WTC11 (cell line): ENCODE results near the gene PROP1. TPM values are rescaled to one million over a fixed set of nuclear protein-coding genes. Genes with fewer than 3 reads are reported as not detected.
A peak's percentile ranks its signal among the peaks of the same experiment; 100 is the strongest.

Experiments
- ATAC-seq: fragments of 200-7000 bp; cut with Tn5 transposase; 2 replicates; pipeline ENCODE4 v1.10.0; 2021; ENCODE audit warnings: mild to moderate bottlenecking, moderate library complexity
- CTCF ChIA-PET: fragments of 300-600 bp; sonication (Branson Sonifier 250); formaldehyde crosslinking; loops from one replicate; lab custom pipeline; 2021; ENCODE audit warnings: antibody characterized with exemption; lab: Charles Lee
- POLR2A ChIA-PET: fragments of 350-600 bp; sonication (Branson Sonifier 250); formaldehyde crosslinking; loops from one replicate; lab custom pipeline; 2021; ENCODE audit warnings: antibody characterized with exemption; lab: Charles Lee
- DNase-seq: peaks from one replicate; pipeline ENCODE4 v3.0.0; 2021; ENCODE audit warnings: low spot score
- H3K27ac Mint-ChIP-seq: 2 replicates; pipeline ENCODE4 v1.8.0; 2021; ENCODE audit warnings: mixed read lengths
- H3K27me3 Mint-ChIP-seq: 2 replicates; pipeline ENCODE4 v1.8.0; 2021; ENCODE audit warnings: low read depth, mild to moderate bottlenecking, moderate library complexity, mixed read lengths
- H3K36me3 Mint-ChIP-seq: 2 replicates; pipeline ENCODE4 v1.8.0; 2021; ENCODE audit warnings: mixed read lengths
- H3K4me1 Mint-ChIP-seq: 2 replicates; pipeline ENCODE4 v1.8.0; 2022; ENCODE audit warnings: mixed read lengths
- H3K4me3 Mint-ChIP-seq: 2 replicates; pipeline ENCODE4 v1.8.0; 2021; ENCODE audit warnings: mild to moderate bottlenecking, moderate library complexity, mixed read lengths
- H3K9me3 Mint-ChIP-seq: 2 replicates; pipeline ENCODE4 v1.8.0; 2021; ENCODE audit warnings: mixed read lengths
- ATF1 ChIP-seq: sonication (generic); formaldehyde crosslinking; IDR thresholded peaks from 2 replicates; pipeline ENCODE4 v1.8.1; 2023; ENCODE audit warnings: mild to moderate bottlenecking, moderate library complexity, missing genetic modification reagents
- CREB1 ChIP-seq: sonication (generic); formaldehyde crosslinking; IDR thresholded peaks from 2 replicates; pipeline ENCODE4 v1.8.0; 2023; ENCODE audit warnings: mild to moderate bottlenecking, missing genetic modification reagents
- FOXK1 ChIP-seq: sonication (generic); formaldehyde crosslinking; IDR thresholded peaks from 2 replicates; pipeline ENCODE4 v1.8.0; 2022; ENCODE audit warnings: mild to moderate bottlenecking, moderate library complexity, missing genetic modification reagents
- JUN ChIP-seq: sonication (generic); formaldehyde crosslinking; IDR thresholded peaks from 2 replicates; pipeline ENCODE4 v1.8.0; 2023; ENCODE audit warnings: mild to moderate bottlenecking, missing genetic modification reagents
- KAT7 ChIP-seq: sonication (generic); formaldehyde crosslinking; IDR thresholded peaks from 2 replicates; pipeline ENCODE4 v1.8.1; 2023; ENCODE audit warnings: missing genetic modification reagents, mild to moderate bottlenecking, borderline replicate concordance
- MXD4 ChIP-seq: fragments of 250-450 bp; sonication (Bioruptor Pico); IDR thresholded peaks from 2 replicates; pipeline ENCODE4 v1.8.0; 2021; ENCODE audit warnings: mild to moderate bottlenecking, moderate library complexity, borderline replicate concordance
- NR1H2 ChIP-seq: sonication (generic); formaldehyde crosslinking; IDR thresholded peaks from 2 replicates; pipeline ENCODE4 v1.9.0; 2021; ENCODE audit warnings: mild to moderate bottlenecking, moderate library complexity, missing genetic modification reagents
- NR2C2 ChIP-seq: sonication (generic); formaldehyde crosslinking; IDR thresholded peaks from 2 replicates; pipeline ENCODE4 v1.8.0; 2022; ENCODE audit warnings: mild to moderate bottlenecking, missing genetic modification reagents
- TCF7 ChIP-seq: sonication (generic); formaldehyde crosslinking; IDR thresholded peaks from 2 replicates; pipeline ENCODE4 v1.8.0; 2022; ENCODE audit warnings: mild to moderate bottlenecking, low read depth, missing genetic modification reagents, moderate library complexity
- TP53 ChIP-seq: sonication (generic); formaldehyde crosslinking; IDR thresholded peaks from 2 replicates; pipeline ENCODE4 v1.8.1; 2023; ENCODE audit warnings: mild to moderate bottlenecking, missing genetic modification reagents
- ZBTB21 ChIP-seq: sonication (generic); formaldehyde crosslinking; IDR thresholded peaks from 2 replicates; pipeline ENCODE4 v1.8.1; 2023; ENCODE audit warnings: mild to moderate bottlenecking, missing genetic modification reagents, borderline replicate concordance
- ZNF121 ChIP-seq: sonication (generic); formaldehyde crosslinking; IDR thresholded peaks from 2 replicates; pipeline ENCODE4 v1.8.0; 2023; ENCODE audit warnings: missing genetic modification reagents
- ZNF138 ChIP-seq: sonication (generic); formaldehyde crosslinking; conservative IDR thresholded peaks from 2 replicates; pipeline ENCODE4 v1.8.1; 2022; ENCODE audit warnings: mild to moderate bottlenecking, moderate library complexity, missing genetic modification reagents
- ZNF396 ChIP-seq: fragments of 250-450 bp; sonication (Bioruptor Pico); IDR thresholded peaks from 2 replicates; pipeline ENCODE4 v1.8.0; 2021; ENCODE audit warnings: mild to moderate bottlenecking, moderate library complexity, borderline replicate concordance
- total RNA-seq: library from RNA; stranded (reverse); gene quantifications from 3 replicates; pipeline ENCODE4 v1.2.3, GENCODE V29; 2021
- TF ChIP-seq, protein P1 (sequence below): fragments of 250-450 bp; sonication (Bioruptor Pico); IDR thresholded peaks from 2 replicates; pipeline ENCODE4 v1.8.0; 2021; ENCODE audit warnings: mild to moderate bottlenecking
- TF ChIP-seq, protein P2 (sequence below): sonication (generic); formaldehyde crosslinking; conservative IDR thresholded peaks from 2 replicates; pipeline ENCODE4 v1.8.1; 2023; ENCODE audit warnings: mild to moderate bottlenecking, low read depth, missing genetic modification reagents, moderate library complexity
- TF ChIP-seq, protein P3 (sequence below): sonication (generic); formaldehyde crosslinking; IDR thresholded peaks from 2 replicates; pipeline ENCODE4 v1.8.1; 2022; ENCODE audit warnings: low read depth, mild to moderate bottlenecking, moderate library complexity, missing genetic modification reagents, borderline replicate concordance
- TF ChIP-seq, protein P4 (sequence below): sonication (generic); formaldehyde crosslinking; IDR thresholded peaks from 2 replicates; pipeline ENCODE4 v1.8.1; 2023; ENCODE audit warnings: mild to moderate bottlenecking, missing genetic modification reagents, moderate library complexity
- TF ChIP-seq, protein P5 (sequence below): sonication (generic); formaldehyde crosslinking; IDR thresholded peaks from 2 replicates; pipeline ENCODE4 v1.8.0; 2022; ENCODE audit warnings: missing genetic modification reagents
- TF ChIP-seq, protein P6 (sequence below): fragments of 250-450 bp; sonication (Bioruptor Pico); IDR thresholded peaks from 2 replicates; pipeline ENCODE4 v1.9.0; 2021; ENCODE audit warnings: moderate library complexity, mild to moderate bottlenecking, inconsistent platforms, borderline replicate concordance
- TF ChIP-seq, protein P7 (sequence below): sonication (generic); formaldehyde crosslinking; IDR thresholded peaks from 2 replicates; pipeline ENCODE4 v1.8.0; 2022; ENCODE audit warnings: mild to moderate bottlenecking, missing genetic modification reagents
- TF ChIP-seq, protein P8 (sequence below): sonication (generic); formaldehyde crosslinking; IDR thresholded peaks from 2 replicates; pipeline ENCODE4 v1.8.0; 2022; ENCODE audit warnings: mild to moderate bottlenecking, missing genetic modification reagents

Gene PROP1
- total RNA-seq, 1 experiment from 2014 or later, result not detected

DNA sequence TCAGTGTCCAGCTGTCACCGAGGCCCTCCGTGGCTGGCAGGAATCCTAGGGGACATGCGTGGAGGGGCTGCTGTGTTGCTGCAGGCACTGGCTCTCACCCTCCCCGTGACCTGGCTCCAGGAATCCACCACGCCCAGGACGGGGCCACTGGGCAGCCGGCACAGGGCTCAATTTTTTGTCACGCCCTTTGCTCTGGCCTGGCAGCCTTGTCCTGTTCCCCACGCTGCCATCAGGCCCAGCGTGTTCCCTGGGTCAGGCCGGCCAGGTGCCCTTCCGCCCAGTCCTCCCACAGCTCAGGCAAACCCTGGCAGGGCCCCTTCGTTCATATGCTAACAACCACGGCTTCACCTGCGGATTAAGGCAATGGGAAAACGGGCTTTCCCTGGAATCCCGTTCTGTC lies 37.3 kb downstream of the PROP1 start:
- TF ChIP-seq ZNF396 (CRISPR knock-in tag) (no peak), FOXK1 (no peak), JUN (CRISPR knock-in tag) (no peak), ZNF138 (CRISPR knock-in tag) (no peak), CREB1 (CRISPR knock-in tag) (no peak), ATF1 (CRISPR knock-in tag) (no peak), NR2C2 (CRISPR knock-in tag) (no peak), MXD4 (CRISPR knock-in tag) (no peak), NR1H2 (CRISPR knock-in tag) (no peak), KAT7 (CRISPR knock-in tag) (no peak), ZNF121 (CRISPR knock-in tag) (peak; percentile 71; the same call in 1 of the 2 replicates)
- TF ChIP-seq, protein P1, sequence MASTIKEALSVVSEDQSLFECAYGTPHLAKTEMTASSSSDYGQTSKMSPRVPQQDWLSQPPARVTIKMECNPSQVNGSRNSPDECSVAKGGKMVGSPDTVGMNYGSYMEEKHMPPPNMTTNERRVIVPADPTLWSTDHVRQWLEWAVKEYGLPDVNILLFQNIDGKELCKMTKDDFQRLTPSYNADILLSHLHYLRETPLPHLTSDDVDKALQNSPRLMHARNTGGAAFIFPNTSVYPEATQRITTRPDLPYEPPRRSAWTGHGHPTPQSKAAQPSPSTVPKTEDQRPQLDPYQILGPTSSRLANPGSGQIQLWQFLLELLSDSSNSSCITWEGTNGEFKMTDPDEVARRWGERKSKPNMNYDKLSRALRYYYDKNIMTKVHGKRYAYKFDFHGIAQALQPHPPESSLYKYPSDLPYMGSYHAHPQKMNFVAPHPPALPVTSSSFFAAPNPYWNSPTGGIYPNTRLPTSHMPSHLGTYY (CRISPR knock-in tag), result no peak
- TF ChIP-seq, protein P2, sequence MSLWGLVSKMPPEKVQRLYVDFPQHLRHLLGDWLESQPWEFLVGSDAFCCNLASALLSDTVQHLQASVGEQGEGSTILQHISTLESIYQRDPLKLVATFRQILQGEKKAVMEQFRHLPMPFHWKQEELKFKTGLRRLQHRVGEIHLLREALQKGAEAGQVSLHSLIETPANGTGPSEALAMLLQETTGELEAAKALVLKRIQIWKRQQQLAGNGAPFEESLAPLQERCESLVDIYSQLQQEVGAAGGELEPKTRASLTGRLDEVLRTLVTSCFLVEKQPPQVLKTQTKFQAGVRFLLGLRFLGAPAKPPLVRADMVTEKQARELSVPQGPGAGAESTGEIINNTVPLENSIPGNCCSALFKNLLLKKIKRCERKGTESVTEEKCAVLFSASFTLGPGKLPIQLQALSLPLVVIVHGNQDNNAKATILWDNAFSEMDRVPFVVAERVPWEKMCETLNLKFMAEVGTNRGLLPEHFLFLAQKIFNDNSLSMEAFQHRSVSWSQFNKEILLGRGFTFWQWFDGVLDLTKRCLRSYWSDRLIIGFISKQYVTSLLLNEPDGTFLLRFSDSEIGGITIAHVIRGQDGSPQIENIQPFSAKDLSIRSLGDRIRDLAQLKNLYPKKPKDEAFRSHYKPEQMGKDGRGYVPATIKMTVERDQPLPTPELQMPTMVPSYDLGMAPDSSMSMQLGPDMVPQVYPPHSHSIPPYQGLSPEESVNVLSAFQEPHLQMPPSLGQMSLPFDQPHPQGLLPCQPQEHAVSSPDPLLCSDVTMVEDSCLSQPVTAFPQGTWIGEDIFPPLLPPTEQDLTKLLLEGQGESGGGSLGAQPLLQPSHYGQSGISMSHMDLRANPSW, result no peak
- TF ChIP-seq, protein P3, sequence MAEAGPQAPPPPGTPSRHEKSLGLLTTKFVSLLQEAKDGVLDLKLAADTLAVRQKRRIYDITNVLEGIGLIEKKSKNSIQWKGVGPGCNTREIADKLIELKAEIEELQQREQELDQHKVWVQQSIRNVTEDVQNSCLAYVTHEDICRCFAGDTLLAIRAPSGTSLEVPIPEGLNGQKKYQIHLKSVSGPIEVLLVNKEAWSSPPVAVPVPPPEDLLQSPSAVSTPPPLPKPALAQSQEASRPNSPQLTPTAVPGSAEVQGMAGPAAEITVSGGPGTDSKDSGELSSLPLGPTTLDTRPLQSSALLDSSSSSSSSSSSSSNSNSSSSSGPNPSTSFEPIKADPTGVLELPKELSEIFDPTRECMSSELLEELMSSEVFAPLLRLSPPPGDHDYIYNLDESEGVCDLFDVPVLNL (CRISPR knock-in tag), result no peak
- TF ChIP-seq, protein P4, sequence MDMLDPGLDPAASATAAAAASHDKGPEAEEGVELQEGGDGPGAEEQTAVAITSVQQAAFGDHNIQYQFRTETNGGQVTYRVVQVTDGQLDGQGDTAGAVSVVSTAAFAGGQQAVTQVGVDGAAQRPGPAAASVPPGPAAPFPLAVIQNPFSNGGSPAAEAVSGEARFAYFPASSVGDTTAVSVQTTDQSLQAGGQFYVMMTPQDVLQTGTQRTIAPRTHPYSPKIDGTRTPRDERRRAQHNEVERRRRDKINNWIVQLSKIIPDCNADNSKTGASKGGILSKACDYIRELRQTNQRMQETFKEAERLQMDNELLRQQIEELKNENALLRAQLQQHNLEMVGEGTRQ (CRISPR knock-in tag), result no peak
- TF ChIP-seq, protein P5, sequence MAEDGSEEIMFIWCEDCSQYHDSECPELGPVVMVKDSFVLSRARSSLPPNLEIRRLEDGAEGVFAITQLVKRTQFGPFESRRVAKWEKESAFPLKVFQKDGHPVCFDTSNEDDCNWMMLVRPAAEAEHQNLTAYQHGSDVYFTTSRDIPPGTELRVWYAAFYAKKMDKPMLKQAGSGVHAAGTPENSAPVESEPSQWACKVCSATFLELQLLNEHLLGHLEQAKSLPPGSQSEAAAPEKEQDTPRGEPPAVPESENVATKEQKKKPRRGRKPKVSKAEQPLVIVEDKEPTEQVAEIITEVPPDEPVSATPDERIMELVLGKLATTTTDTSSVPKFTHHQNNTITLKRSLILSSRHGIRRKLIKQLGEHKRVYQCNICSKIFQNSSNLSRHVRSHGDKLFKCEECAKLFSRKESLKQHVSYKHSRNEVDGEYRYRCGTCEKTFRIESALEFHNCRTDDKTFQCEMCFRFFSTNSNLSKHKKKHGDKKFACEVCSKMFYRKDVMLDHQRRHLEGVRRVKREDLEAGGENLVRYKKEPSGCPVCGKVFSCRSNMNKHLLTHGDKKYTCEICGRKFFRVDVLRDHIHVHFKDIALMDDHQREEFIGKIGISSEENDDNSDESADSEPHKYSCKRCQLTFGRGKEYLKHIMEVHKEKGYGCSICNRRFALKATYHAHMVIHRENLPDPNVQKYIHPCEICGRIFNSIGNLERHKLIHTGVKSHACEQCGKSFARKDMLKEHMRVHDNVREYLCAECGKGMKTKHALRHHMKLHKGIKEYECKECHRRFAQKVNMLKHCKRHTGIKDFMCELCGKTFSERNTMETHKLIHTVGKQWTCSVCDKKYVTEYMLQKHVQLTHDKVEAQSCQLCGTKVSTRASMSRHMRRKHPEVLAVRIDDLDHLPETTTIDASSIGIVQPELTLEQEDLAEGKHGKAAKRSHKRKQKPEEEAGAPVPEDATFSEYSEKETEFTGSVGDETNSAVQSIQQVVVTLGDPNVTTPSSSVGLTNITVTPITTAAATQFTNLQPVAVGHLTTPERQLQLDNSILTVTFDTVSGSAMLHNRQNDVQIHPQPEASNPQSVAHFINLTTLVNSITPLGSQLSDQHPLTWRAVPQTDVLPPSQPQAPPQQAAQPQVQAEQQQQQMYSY, result 0 out of 2 replicates have a peak, but pooled peaks have one; percentile 16
- Mint-ChIP-seq H3K36me3 (peaks cover 26% of the 10 kb centered on the region), H3K4me3 (no peak overlapping the region), H3K27me3 (no peaks in the 10 kb centered on the region), H3K4me1 (peaks cover 16% of the 10 kb centered on the region), H3K9me3 (peaks cover 8% of the 10 kb centered on the region), H3K27ac (peak overlapping the region; percentile 75)
- ChIA-PET POLR2A (no interaction called here), CTCF (no interaction called here)
- peak; percentile 44 for DNase-seq
- peak; percentile 85 for ATAC-seq

DNA sequence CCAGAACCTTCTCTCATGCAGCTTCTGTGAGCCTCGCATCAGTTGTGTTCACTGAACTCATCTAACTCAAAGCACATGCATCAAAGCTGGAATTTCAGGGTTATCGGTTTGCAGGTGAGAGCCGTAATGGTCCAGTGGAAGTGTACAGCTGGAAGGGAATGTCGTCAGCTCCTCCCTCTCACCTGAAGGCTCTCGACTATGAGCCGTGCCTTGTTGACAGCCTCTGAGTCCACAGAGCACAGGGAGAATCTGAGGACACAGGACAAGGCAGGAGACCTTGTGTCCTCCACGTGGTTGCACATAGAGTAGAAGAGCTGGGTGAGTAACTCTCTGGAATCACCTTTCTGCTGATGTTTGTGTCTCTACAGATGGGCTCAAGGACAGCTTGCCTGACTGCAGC lies 38.8 kb downstream of the PROP1 start:
- Mint-ChIP-seq H3K4me3 (no peak overlapping the region), H3K36me3 (peaks cover 22% of the 10 kb centered on the region), H3K27ac (no peak overlapping the region), H3K27me3 (no peaks in the 10 kb centered on the region), H3K4me1 (peaks cover 16% of the 10 kb centered on the region), H3K9me3 (peaks cover 8% of the 10 kb centered on the region)
- DNase-seq, result no peak
- ATAC-seq, result no peak
- ChIA-PET CTCF (no interaction called here), POLR2A (no interaction called here)
- TF ChIP-seq TCF7 (CRISPR knock-in tag) (no peak), TP53 (CRISPR knock-in tag) (no peak), ZBTB21 (no peak), FOXK1 (no peak)
- TF ChIP-seq, protein P6, sequence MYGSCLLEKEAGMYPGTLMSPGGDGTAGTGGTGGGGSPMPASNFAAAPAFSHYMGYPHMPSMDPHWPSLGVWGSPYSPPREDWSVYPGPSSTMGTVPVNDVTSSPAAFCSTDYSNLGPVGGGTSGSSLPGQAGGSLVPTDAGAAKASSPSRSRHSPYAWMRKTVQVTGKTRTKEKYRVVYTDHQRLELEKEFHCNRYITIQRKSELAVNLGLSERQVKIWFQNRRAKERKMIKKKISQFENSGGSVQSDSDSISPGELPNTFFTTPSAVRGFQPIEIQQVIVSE (CRISPR knock-in tag), result no peak
- TF ChIP-seq, protein P7, sequence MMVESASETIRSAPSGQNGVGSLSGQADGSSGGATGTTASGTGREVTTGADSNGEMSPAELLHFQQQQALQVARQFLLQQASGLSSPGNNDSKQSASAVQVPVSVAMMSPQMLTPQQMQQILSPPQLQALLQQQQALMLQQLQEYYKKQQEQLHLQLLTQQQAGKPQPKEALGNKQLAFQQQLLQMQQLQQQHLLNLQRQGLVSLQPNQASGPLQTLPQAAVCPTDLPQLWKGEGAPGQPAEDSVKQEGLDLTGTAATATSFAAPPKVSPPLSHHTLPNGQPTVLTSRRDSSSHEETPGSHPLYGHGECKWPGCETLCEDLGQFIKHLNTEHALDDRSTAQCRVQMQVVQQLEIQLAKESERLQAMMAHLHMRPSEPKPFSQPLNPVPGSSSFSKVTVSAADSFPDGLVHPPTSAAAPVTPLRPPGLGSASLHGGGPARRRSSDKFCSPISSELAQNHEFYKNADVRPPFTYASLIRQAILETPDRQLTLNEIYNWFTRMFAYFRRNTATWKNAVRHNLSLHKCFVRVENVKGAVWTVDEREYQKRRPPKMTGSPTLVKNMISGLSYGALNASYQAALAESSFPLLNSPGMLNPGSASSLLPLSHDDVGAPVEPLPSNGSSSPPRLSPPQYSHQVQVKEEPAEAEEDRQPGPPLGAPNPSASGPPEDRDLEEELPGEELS, result no peak
- TF ChIP-seq, protein P8, sequence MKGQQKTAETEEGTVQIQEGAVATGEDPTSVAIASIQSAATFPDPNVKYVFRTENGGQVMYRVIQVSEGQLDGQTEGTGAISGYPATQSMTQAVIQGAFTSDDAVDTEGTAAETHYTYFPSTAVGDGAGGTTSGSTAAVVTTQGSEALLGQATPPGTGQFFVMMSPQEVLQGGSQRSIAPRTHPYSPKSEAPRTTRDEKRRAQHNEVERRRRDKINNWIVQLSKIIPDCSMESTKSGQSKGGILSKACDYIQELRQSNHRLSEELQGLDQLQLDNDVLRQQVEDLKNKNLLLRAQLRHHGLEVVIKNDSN, result no peak
